RWPE1 (cell line): Measurements from ENCODE around the gene HOXC13.
A peak's percentile ranks its signal among the peaks of the same experiment; 100 is the strongest.

Experiments used
- CTCF ChIA-PET: fragments of 350-600 bp; sonication (Branson Sonifier 250); formaldehyde crosslinking; extraction: SDS; loops from one replicate; lab custom pipeline; 2021; lab: Yijun Ruan, JAX
- POLR2A ChIA-PET: fragments of 400-600 bp; formaldehyde crosslinking; extraction: SDS; loops from one replicate; lab custom pipeline; 2020; ENCODE audit warnings: antibody characterized with exemption; ENCODE audit not compliant: low non-redundant PET; lab: Yijun Ruan, JAX
- DNase-seq: peaks from one replicate; pipeline ENCODE4 v3.0.0; 2012; ENCODE audit warnings: low spot score
- H3K27ac ChIP-seq: fragments of 450-650 bp; 2 replicates; pipeline ENCODE4 v1.5.1; 2017
- TF ChIP-seq, protein P1 (sequence below): fragments of 450-650 bp; conservative IDR thresholded peaks from 2 replicates; pipeline ENCODE4 v1.5.1; 2017; ENCODE audit warnings: low read depth, mild to moderate bottlenecking

HOXC13 gene, protein sequence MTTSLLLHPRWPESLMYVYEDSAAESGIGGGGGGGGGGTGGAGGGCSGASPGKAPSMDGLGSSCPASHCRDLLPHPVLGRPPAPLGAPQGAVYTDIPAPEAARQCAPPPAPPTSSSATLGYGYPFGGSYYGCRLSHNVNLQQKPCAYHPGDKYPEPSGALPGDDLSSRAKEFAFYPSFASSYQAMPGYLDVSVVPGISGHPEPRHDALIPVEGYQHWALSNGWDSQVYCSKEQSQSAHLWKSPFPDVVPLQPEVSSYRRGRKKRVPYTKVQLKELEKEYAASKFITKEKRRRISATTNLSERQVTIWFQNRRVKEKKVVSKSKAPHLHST

DNA sequence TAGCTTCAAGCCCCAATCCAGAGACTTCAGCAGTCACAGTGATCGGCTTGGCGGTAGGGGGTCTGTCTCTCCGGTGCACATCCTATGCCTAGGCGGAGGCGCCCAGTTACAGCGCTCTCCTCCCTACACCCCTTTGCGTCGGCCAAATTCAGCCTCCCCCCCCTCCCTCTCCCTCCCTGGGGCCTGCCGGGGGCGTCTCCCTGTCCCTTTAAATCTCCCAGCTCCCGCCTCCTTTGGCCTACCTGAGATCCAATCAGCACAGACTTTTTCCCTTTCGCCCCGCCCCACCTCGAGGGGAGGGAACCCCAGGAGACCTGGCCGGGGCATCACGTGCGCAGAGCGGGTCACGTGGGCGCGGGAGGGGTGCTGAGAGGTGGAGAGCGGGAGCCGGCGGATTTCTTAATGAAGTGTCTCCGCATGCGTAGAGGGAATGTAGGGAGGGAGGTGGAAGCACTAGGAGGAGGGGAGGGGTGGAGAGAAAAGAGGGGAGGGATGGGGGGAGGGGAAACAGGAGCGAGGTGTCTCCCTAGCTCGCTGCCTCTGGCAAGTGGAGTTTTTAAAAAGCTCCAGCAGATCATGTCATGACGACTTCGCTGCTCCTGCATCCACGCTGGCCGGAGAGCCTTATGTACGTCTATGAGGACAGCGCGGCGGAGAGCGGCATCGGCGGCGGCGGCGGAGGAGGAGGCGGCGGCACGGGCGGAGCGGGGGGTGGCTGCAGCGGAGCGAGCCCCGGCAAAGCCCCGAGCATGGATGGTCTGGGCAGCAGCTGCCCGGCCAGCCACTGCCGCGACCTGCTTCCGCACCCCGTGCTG is at the start of gene HOXC13:
HOXC13 (plus strand) TSS at position 506 of the 815 bp plus-strand sequence; CDS start at position 582, 76 bp downstream.
- DNase-seq = peak; percentile 99
- ChIA-PET CTCF (interaction anchor here (0.6 to 2.3 kb wide), 8 partner anchors 47 to 263 kb away, joined by 3 to 9 read pairs (median 3); partner anchors contain the start of gene HOXC10), POLR2A (interaction anchor here (1.4 kb wide), 1 partner anchor 113 kb away, joined by 3 read pairs; no protein-coding TSS in a partner anchor)
- peak within 1 kb of the TSS; percentile 42 for H3K27ac ChIP-seq
- TF ChIP-seq, protein P1, sequence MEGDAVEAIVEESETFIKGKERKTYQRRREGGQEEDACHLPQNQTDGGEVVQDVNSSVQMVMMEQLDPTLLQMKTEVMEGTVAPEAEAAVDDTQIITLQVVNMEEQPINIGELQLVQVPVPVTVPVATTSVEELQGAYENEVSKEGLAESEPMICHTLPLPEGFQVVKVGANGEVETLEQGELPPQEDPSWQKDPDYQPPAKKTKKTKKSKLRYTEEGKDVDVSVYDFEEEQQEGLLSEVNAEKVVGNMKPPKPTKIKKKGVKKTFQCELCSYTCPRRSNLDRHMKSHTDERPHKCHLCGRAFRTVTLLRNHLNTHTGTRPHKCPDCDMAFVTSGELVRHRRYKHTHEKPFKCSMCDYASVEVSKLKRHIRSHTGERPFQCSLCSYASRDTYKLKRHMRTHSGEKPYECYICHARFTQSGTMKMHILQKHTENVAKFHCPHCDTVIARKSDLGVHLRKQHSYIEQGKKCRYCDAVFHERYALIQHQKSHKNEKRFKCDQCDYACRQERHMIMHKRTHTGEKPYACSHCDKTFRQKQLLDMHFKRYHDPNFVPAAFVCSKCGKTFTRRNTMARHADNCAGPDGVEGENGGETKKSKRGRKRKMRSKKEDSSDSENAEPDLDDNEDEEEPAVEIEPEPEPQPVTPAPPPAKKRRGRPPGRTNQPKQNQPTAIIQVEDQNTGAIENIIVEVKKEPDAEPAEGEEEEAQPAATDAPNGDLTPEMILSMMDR = no peak

DNA sequence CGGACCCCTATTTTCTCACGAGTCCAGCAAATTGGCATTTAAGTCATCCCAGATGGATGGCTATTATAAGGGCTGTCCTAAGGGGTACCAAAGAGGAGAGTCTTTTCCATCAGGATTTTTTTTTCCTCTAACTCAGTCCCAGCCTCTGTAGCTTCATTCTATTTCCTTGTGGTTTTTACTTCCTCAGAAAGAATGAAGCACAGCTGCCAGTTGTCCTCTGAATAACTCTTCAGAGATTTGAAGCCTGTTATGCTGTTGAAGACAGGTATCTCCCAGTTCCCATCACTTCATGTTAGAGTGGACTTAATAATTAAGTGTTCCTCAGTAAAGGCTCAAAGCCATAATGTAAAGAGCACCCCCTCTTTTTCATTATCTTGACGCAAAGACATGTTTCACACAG is 48.5 kb upstream of the HOXC13 start:
- no peak overlapping the region for H3K27ac ChIP-seq
- no peak for DNase-seq
- CTCF ChIA-PET = no interaction called here
- POLR2A ChIA-PET = no interaction called here
- TF ChIP-seq, protein P1 = no peak

DNA sequence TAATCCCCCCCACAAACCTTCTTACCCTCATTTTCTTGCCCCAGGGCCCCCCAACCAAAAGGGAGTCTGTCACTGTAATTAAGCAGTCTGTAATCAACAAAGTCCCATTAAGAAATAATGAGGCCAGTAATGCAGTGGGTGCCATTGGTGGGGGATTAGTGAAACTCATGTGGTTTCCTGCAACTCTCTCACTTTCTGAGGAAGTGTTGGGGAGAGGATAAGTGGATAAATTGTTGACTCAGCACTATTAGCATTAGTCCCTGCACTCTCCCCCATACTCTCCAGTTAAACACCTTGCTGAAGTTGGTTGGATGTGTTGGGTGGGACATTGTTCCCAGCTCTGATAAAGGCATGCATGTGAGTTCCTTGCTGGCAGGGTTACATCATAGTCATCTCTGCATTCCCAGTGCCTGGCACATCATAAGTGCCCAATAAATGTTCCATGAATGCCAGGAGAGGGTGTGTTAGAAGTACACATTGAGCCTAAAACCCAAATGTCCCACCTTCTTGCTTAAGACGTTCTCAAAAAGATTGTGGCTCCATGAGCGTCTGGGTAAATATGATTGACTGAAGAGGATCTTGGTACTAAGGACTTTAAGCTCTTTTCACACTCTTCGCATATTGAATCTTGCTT is 45.8 kb upstream of the HOXC13 start:
- ChIA-PET POLR2A (no interaction called here), CTCF (interaction anchor here (0.6 kb wide), 1 partner anchor 140 kb away, joined by 3 read pairs; the partner anchor contains the start of gene HOXC5)
- no peak for DNase-seq
- TF ChIP-seq, protein P1 = no peak
- no peak overlapping the region for H3K27ac ChIP-seq

DNA sequence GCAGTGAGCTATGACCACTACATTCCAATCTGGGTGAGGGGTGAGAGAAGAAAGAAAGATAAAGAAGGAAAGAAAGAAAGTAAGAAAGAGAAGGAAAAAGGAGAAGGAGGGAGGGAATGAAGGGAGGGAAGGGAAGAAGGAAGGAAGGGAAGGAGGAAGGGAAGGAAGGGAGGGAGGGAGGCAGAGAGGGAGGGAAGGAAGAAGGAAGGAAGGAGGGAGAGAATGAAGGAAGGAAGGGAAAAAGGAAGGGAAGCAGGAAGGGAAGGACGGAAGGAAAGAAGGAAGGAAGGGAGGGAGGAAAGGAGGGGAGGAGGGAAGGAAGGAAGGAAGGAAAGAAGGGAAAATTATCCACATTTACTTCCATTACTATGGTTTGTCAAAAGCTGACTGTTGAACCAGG is 39.4 kb upstream of the HOXC13 start:
- ChIA-PET CTCF (interaction anchor here (0.6 to 0.7 kb wide), 3 partner anchors 19 to 124 kb away, joined by 3 to 4 read pairs (median 4); no protein-coding TSS in a partner anchor), POLR2A (no interaction called here)
- H3K27ac ChIP-seq = no peak overlapping the region
- DNase-seq = no peak
- TF ChIP-seq, protein P1 = no peak

DNA sequence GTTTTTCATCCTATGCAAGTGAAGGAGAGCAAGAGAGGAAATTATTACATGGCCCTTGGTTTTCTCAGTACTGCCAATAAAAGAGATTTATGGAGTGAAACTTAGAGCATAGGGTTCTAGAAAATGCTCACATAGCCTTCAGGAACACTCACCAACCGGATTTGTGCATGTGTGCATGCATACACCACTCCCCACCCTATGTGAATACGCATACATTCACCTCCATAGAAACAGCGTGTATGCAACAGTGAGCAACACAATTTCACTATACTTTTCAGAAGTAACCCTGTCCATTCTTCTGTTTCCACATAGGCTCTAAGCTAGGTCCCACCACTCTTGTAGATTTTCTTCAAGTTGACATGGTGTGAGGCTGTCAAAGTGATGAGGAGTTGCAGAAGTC is 31.5 kb upstream of the HOXC13 start:
- no peak overlapping the region for H3K27ac ChIP-seq
- POLR2A ChIA-PET = no interaction called here
- DNase-seq = no peak
- TF ChIP-seq, protein P1 = no peak
- CTCF ChIA-PET = no interaction called here
